ENCODE results near the gene CATSPERE. TPM values are rescaled to one million over a fixed set of nuclear protein-coding genes. Genes with fewer than 3 reads are reported as not detected.
A peak's percentile ranks its signal among the peaks of the same experiment; 100 is the strongest.
"Not testable (repeated sequence)": the region's sequence is repeated elsewhere in the genome, so short reads cannot be mapped to it uniquely, and the experiment has no call there.

Gene CATSPERE
- total and polyA plus RNA-seq, 7 experiments from 2014 or later = 0.24 to 2.2 (median 1.0) TPM

DNA sequence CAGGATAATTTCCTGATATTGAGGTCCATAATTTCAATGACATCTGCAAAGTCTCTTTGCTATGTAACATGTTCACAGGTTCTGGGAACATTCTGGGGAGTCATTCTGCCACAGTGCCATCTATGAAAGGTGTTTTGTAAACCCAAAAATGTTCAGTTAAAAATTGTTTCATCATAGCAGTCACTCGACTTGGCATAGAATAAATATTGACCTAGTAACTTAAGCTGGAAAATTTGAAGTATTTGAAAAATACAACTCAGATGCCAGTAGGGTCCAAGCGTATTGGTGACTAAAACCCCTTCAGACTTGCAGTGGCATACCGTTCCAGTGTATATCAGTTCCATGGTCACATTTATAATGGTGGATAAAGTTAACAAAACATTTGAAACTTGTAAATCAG, 198.6 kb downstream of the CATSPERE start:
- ChIA-PET POLR2A (no interaction called here), CTCF (no interaction called here)
- H3K27me3 ChIP-seq (ENCODE audit: control insufficient read depth in 2 of 2, insufficient read depth in 2 of 2, low read length in 2 of 2) = no peaks in the 10 kb centered on the region
- H3K27ac ChIP-seq (ENCODE audit: low read depth, low read length) = no peak overlapping the region
- H3K27ac Mint-ChIP-seq = no peak overlapping the region
- H3K27me3 Mint-ChIP-seq = no peaks in the 10 kb centered on the region
- no peak overlapping the region for H3K4me3 ChIP-seq (ENCODE audit: low read length)
- DNase-seq (no peak), ATAC-seq (no peak)
- peaks cover 19 to 40% (median 35%) of the 10 kb centered on the region in 7 donors for H3K4me1 Mint-ChIP-seq
- peaks cover 0 to 2% (median 0%) of the 10 kb centered on the region in 11 donors for H3K9me3 Mint-ChIP-seq
- H3K36me3 ChIP-seq (ENCODE audit: control insufficient read depth in 2 of 3, insufficient read depth in 3 of 3, low read length in 3 of 3) = peaks cover 0 to 3% (median 0%) of the 10 kb centered on the region in 3 experiments
- H3K4me3 Mint-ChIP-seq = no peak overlapping the region
- peaks cover 4 to 11% of the 10 kb centered on the region in 2 donors for H3K4me1 ChIP-seq (ENCODE audit: control insufficient read depth in 2 of 2, insufficient read depth in 2 of 2, low read length in 2 of 2)
- H3K36me3 Mint-ChIP-seq = peaks cover 6 to 41% (median 27%) of the 10 kb centered on the region in 5 donors
- intact Hi-C loops (cut with micrococcal nuclease) = loop anchor here (10.0 kb wide), 3 partner anchors 815 to 1845 kb away; partner anchors contain the start of gene SMYD3 (in 1 of the 2)
- no peaks in the 10 kb centered on the region for H3K9me3 ChIP-seq (ENCODE audit: control insufficient read depth in 2 of 3, low read length in 3 of 3)

DNA sequence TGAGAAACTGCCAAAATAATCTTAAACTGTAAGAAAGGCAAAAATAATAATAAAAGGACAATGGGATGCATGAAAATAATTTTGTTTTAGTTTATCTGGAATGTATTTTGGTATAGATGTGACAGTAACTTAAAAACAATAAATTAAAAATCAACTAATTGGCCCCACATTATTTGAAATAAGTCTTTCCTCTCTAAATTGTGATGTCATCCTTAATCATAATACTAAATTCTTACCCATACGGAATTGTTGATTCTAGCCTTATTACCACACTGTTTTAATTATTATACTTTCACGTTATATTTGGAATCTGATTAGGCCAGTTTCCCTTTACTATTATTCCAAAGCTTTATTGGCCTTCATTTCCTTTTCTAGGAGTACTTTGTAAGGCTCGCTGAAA, 199.5 kb downstream of the CATSPERE start:
- H3K4me1 ChIP-seq (ENCODE audit: control insufficient read depth in 2 of 2, insufficient read depth in 2 of 2, low read length in 2 of 2) = peaks cover 2 to 10% of the 10 kb centered on the region in 2 donors
- peaks cover 0 to 3% (median 0%) of the 10 kb centered on the region in 3 experiments for H3K36me3 ChIP-seq (ENCODE audit: control insufficient read depth in 2 of 3, insufficient read depth in 3 of 3, low read length in 3 of 3)
- DNase-seq (no peak), ATAC-seq (no peak)
- POLR2A ChIA-PET = no interaction called here
- Mint-ChIP-seq H3K27me3 (no peaks in the 10 kb centered on the region), H3K36me3 (peaks cover 6 to 41% (median 27%) of the 10 kb centered on the region in 5 donors), H3K27ac (no peak overlapping the region), H3K9me3 (peaks cover 0 to 2% (median 0%) of the 10 kb centered on the region in 11 donors), H3K4me3 (no peak overlapping the region), H3K4me1 (peaks cover 19 to 40% (median 35%) of the 10 kb centered on the region in 7 donors)
- no peak overlapping the region for H3K4me3 ChIP-seq (ENCODE audit: low read length)
- intact Hi-C loops (cut with micrococcal nuclease) = no loop called here
- no peaks in the 10 kb centered on the region for H3K27me3 ChIP-seq (ENCODE audit: control insufficient read depth in 2 of 2, insufficient read depth in 2 of 2, low read length in 2 of 2)
- no peaks in the 10 kb centered on the region for H3K9me3 ChIP-seq (ENCODE audit: control insufficient read depth in 2 of 3, low read length in 3 of 3)
- H3K27ac ChIP-seq (ENCODE audit: low read depth, low read length) = no peak overlapping the region
- CTCF ChIA-PET = no interaction called here

DNA sequence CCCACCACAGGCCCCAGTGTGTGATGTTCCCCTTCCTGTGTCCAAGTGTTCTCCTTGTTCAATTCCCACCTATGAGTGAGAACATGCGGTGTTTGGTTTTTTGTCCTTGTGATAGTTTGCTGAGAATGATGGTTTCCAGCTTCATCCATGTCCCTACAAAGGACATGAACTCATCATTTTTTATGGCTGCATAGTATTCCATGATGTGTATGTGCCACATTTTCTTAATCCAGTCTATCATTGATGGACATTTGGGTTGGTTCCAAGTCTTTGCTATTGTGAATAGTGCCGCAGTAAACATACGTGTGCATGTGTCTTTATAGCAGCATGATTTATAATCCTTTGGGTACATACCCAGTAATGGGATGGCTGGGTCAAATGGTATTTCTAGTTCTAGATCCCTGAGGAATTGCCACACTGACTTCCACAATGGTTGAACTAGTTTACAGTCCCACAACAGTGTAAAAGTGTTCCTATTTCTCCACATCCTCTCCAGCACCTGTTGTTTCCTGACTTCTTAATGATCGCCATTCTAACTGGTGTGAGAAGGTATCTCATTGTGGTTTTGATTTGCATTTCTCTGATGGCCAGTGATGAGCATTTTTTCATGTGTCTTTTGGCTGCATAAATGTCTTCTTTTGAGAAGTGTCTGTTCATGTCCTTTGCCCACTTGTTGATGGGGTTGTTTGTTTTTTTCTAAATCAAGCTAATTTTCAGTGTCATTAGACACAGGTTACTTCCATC, 200.7 kb downstream of the CATSPERE start:
- peaks cover 0 to 12% of the 10 kb centered on the region in 2 donors for H3K4me1 ChIP-seq (ENCODE audit: control insufficient read depth in 2 of 2, insufficient read depth in 2 of 2, low read length in 2 of 2)
- intact Hi-C loops (cut with micrococcal nuclease); H3K27ac ChIP-seq (ENCODE audit: low read depth, low read length); H3K27me3 Mint-ChIP-seq; H3K36me3 ChIP-seq (ENCODE audit: control insufficient read depth in 2 of 3, insufficient read depth in 3 of 3, low read length in 3 of 3); CTCF ChIA-PET; POLR2A ChIA-PET; H3K4me3 Mint-ChIP-seq; H3K4me3 ChIP-seq (ENCODE audit: low read length); H3K9me3 ChIP-seq (ENCODE audit: control insufficient read depth in 2 of 3, low read length in 3 of 3); H3K27ac Mint-ChIP-seq; DNase-seq; H3K9me3 Mint-ChIP-seq; ATAC-seq; H3K27me3 ChIP-seq (ENCODE audit: control insufficient read depth in 2 of 2, insufficient read depth in 2 of 2, low read length in 2 of 2): not testable (repeated sequence)
- Mint-ChIP-seq H3K36me3 (peaks cover 6 to 41% (median 26%) of the 10 kb centered on the region in 5 donors), H3K4me1 (peaks cover 14 to 40% (median 35%) of the 10 kb centered on the region in 7 donors)

DNA sequence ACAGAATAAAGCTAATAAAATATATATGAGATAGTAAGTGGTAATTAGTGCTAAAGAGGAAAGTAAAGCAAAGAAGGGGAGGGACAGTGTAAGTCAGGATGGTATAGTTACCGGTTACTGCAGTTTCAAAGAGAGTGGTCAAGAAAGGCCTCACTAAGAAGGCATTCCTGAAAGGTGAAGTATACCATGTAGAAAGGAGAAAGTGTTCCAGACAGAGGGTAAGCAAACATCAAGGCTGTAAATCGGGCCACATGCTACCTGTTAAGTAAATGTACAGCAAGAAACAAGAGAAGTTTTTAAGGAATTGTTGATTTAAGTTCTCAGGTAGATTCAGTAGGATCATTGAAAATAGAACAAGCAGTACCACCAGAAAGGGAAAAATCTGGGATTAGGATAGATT, 201.5 kb downstream of the CATSPERE start:
- intact Hi-C loops (cut with micrococcal nuclease) = no loop called here
- H3K27me3 ChIP-seq (ENCODE audit: control insufficient read depth in 2 of 2, insufficient read depth in 2 of 2, low read length in 2 of 2) = no peaks in the 10 kb centered on the region
- no peak overlapping the region for H3K4me3 Mint-ChIP-seq
- H3K9me3 ChIP-seq (ENCODE audit: control insufficient read depth in 2 of 3, low read length in 3 of 3) = no peaks in the 10 kb centered on the region
- peaks cover 0 to 2% (median 0%) of the 10 kb centered on the region in 11 donors for H3K9me3 Mint-ChIP-seq
- POLR2A ChIA-PET = no interaction called here
- peaks cover 9 to 32% (median 27%) of the 10 kb centered on the region in 7 donors for H3K4me1 Mint-ChIP-seq
- DNase-seq = no peak
- no peaks in the 10 kb centered on the region for H3K27me3 Mint-ChIP-seq
- H3K27ac ChIP-seq (ENCODE audit: low read depth, low read length) = no peak overlapping the region
- peak overlapping the region in 2 of 9 donors; percentile 0 to 42 for H3K27ac Mint-ChIP-seq
- peaks cover 0 to 33% (median 19%) of the 10 kb centered on the region in 5 donors for H3K36me3 Mint-ChIP-seq
- CTCF ChIA-PET = no interaction called here
- H3K4me3 ChIP-seq (ENCODE audit: low read length) = no peak overlapping the region
- H3K4me1 ChIP-seq (ENCODE audit: control insufficient read depth in 2 of 2, insufficient read depth in 2 of 2, low read length in 2 of 2) = peaks cover 0 to 12% of the 10 kb centered on the region in 2 donors
- H3K36me3 ChIP-seq (ENCODE audit: control insufficient read depth in 2 of 3, insufficient read depth in 3 of 3, low read length in 3 of 3) = peaks cover 0 to 3% (median 0%) of the 10 kb centered on the region in 3 experiments
- ATAC-seq = no peak

DNA sequence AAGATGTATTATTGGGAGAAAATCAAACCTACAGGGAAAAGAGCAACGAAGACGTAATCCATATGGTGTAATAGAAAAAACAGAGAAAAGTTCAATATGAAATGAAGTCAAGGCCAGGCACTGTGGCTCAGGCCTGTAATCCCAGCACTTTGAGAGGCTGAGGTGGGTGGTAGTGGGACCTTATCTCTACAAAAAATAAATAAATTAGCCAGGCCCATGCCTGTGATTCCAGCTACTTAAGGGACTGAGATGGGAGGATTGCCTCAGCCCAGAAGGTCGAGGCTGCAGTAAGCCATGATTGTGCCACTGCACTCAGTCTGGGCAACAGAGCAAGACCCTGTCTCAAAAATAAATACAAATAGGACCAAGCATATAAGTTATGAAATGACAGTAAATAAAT, 203.3 kb downstream of the CATSPERE start:
- Mint-ChIP-seq H3K27me3 (no peaks in the 10 kb centered on the region), H3K36me3 (peaks cover 0 to 18% (median 12%) of the 10 kb centered on the region in 5 donors), H3K4me3 (no peak overlapping the region), H3K27ac (no peak overlapping the region), H3K9me3 (peaks cover 0 to 2% (median 0%) of the 10 kb centered on the region in 11 donors), H3K4me1 (peaks cover 2 to 23% (median 16%) of the 10 kb centered on the region in 7 donors)
- Histone ChIP-seq H3K27ac (ENCODE audit: low read depth, low read length) (no peak overlapping the region), H3K9me3 (ENCODE audit: control insufficient read depth in 2 of 3, low read length in 3 of 3) (no peaks in the 10 kb centered on the region), H3K4me3 (ENCODE audit: low read length) (no peak overlapping the region), H3K4me1 (ENCODE audit: control insufficient read depth in 2 of 2, insufficient read depth in 2 of 2, low read length in 2 of 2) (peaks cover 0 to 12% of the 10 kb centered on the region in 2 donors), H3K36me3 (ENCODE audit: control insufficient read depth in 2 of 3, insufficient read depth in 3 of 3, low read length in 3 of 3) (peaks cover 0 to 3% (median 0%) of the 10 kb centered on the region in 3 experiments), H3K27me3 (ENCODE audit: control insufficient read depth in 2 of 2, insufficient read depth in 2 of 2, low read length in 2 of 2) (no peaks in the 10 kb centered on the region)
- POLR2A ChIA-PET = no interaction called here
- DNase-seq (no peak), ATAC-seq (no peak)
- intact Hi-C loops (cut with micrococcal nuclease) = no loop called here
- CTCF ChIA-PET = no interaction called here

DNA sequence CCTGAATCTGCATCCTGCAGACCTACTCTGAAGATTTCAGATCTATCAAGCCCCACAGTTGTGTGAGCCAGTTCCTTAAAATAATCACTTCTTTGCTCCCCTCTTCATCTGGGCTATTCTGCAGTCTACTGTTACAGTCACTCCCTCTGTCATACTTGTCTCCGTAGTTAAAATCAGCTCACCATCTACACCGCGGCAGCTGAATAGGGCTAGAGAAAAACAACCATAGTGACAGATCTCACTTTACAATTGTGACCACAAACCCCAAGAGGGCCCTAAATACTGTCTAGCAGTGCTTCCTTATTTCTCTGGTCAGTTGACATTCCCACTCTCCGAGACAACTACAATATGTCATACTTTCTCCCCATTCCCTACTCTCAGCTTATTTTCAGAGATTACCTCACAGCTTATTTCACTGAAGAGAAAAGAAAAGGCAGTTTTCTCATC, 204.7 kb downstream of the CATSPERE start:
- H3K4me3 ChIP-seq (ENCODE audit: low read length) = no peak overlapping the region
- H3K9me3 ChIP-seq (ENCODE audit: control insufficient read depth in 2 of 3, low read length in 3 of 3) = no peaks in the 10 kb centered on the region
- H3K36me3 Mint-ChIP-seq = peaks cover 3 to 18% (median 11%) of the 10 kb centered on the region in 5 donors
- H3K4me1 Mint-ChIP-seq = peaks cover 2 to 25% (median 14%) of the 10 kb centered on the region in 7 donors
- no peaks in the 10 kb centered on the region for H3K36me3 ChIP-seq (ENCODE audit: control insufficient read depth in 2 of 3, insufficient read depth in 3 of 3, low read length in 3 of 3)
- peaks cover 0 to 12% of the 10 kb centered on the region in 2 donors for H3K4me1 ChIP-seq (ENCODE audit: control insufficient read depth in 2 of 2, insufficient read depth in 2 of 2, low read length in 2 of 2)
- intact Hi-C loops (cut with micrococcal nuclease) = no loop called here
- ATAC-seq (peak; percentile 78), DNase-seq (no peak)
- POLR2A ChIA-PET = no interaction called here
- no peaks in the 10 kb centered on the region for H3K27me3 ChIP-seq (ENCODE audit: control insufficient read depth in 2 of 2, insufficient read depth in 2 of 2, low read length in 2 of 2)
- H3K4me3 Mint-ChIP-seq = no peak overlapping the region
- H3K9me3 Mint-ChIP-seq = peaks cover 0 to 2% (median 0%) of the 10 kb centered on the region in 11 donors
- CTCF ChIA-PET = no interaction called here
- no peak overlapping the region for H3K27ac Mint-ChIP-seq
- H3K27me3 Mint-ChIP-seq = no peaks in the 10 kb centered on the region
- H3K27ac ChIP-seq (ENCODE audit: low read depth, low read length) = no peak overlapping the region
